DMS79 treated with DMSO at 0.1 percent for 48 hours (cell line): Measurements from ENCODE around the gene CHST8.

Experiments used
- DNase-seq: peaks from one replicate; lab custom pipeline; 2025; lab: John Stamatoyannopoulos, UW

The CHST8 gene

DNA sequence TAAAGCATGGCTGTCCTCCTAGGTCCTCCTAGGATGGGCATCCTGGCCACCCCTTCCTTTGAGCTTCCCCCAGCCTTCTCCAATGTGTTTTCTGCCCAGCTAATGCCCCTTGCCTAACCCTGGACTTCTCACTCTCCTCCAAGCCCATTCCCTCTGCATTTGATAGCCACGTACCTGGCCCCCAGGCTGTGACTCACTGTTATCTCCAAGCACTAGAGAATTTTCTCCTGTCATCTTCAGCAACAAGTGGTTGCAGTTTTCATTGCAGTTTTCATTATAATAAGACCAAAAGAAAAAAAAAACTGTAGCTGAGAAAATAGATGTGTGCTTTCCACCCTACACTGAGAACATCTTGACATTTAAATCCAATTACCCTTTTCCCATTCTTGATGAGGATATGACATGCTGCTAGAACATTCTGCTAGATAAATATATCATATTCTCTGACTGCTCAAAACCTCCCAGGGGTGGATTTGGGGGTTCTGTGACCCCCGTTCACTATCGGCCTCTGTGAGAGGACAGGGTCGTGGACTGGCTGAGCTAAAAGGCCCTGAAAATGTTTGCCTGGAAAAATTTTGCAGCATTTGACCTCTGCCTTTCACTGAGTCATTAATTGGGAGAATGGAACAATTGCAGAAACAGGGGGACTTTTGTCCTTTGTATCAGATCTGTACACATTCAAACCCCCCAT, 116.1 kb downstream of the CHST8 start:
- no peak for DNase-seq

DNA sequence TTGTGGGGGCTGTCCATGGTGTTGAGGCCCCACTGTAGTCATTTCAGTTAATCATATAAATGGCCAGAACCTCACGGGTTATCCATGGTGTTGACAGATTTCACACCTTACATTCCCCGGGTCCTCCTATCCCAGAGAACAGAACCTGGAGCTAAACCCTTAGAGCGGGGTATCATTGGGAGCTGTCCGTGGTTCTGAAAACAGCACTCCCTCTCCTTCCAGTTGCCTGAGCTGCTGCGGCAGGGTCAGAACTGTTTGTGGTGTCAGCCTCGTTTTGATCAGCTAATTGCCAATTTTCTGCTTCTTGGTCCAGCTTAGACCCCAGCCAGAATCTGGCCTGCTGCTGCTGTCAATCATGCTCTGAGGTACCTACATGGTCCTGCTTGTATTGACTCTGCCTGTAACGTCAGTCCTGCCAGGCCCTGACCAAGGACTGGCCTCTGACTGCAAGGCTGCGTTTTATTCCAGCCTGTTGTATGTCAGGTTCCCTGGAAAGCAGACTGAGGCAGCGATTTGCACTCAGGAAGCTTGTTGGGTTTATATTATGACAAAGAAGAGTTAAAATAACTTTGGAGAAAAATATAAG, 119.2 kb downstream of the CHST8 start:
- DNase-seq, result no peak

DNA sequence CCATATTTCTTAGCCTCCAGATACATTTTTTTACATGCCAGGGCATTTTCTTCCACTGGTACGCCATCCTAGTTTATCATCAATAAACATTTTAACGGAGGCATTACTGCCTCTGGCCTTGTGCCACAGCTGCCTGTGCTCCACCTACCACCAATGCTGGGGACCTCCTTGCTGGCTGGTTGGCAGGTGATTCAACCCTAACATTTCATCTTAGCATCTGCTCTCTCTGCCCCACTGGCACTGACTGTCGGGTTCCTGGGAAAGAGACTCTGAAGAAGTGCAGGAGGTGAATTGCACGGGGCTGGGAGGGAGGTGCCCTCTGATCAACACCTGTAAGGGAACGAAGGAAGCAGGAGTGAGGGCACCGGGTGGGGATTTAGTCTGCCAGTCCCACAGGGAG, 123.5 kb downstream of the CHST8 start:
- peak; percentile 33 for DNase-seq

DNA sequence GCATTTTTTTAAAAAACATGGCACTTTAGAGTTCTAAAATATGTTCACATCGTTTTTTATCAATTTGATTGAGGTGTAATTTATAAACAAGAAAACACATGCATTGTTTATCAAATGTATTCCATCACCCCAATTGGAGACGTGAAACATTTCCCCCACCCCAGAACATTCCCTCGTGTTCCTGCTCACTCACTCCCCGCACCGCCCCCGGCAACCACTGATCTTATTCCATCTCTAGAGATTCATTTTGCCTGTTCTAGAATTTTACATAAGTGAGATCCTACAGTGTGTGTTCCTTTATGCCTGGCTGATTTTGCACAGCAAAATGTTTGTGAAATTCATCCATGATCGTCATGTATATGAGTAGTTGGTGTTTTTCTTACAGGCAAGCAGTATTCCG, 124.4 kb downstream of the CHST8 start:
- DNase-seq, result no peak

DNA sequence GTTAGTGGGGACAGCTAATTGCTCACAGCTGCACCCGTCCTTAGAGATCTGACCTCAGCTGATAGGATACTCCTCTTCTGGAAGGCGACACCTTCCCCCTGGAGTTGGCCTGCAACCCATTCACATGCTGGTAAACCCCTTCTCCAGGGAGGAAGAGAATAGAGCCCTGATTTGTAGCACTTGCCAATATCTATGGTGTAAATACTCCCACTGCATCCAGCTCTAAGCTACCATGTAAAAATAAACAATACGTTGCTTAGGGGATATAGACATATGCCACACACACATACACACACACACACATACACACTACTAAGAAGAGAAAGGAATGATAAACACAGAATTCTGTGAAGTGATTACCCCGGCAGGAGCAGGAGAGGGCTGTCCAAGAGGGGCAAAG, 125.5 kb downstream of the CHST8 start:
- DNase-seq, result no peak

DNA sequence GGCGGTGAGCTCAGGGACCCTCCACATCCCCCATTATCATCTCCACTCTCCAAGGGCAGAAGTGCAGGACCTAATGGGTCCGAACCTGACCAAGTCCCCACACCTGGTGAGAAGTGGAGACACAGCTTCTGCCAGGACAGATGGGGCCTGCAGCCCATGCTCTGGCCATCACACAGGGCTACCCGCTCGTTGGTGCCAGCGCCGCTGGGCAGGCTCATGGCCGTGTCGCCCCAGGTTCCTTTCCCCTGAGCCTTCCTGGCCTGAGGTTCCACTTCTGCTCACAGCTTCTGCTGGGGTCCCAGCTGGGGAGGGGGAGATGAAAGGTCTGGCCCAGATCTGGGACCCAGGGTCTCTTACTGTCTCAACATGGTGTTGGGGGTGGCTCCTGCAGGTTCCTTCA, 126.5 kb downstream of the CHST8 start:
- no peak for DNase-seq

DNA sequence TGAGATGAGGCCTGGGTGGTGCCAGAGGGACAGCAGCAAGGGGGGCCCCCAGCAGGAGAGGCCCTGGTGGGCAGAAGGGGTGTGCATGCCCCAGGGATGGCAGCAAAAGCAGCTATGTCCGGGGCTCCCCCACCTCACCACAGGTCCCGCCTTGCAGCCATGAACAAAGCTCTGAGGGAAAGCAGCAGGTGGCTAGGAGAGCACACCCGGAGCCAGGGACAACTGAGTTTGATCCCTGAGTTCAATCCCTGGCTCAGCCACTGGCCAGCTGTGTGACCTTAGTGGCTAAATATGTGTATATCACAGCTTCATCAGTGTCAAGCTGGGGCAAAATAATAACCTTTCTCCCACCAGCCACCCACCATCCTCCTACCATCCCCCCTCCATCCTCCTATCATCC, 127.3 kb downstream of the CHST8 start:
- DNase-seq, result no peak

DNA sequence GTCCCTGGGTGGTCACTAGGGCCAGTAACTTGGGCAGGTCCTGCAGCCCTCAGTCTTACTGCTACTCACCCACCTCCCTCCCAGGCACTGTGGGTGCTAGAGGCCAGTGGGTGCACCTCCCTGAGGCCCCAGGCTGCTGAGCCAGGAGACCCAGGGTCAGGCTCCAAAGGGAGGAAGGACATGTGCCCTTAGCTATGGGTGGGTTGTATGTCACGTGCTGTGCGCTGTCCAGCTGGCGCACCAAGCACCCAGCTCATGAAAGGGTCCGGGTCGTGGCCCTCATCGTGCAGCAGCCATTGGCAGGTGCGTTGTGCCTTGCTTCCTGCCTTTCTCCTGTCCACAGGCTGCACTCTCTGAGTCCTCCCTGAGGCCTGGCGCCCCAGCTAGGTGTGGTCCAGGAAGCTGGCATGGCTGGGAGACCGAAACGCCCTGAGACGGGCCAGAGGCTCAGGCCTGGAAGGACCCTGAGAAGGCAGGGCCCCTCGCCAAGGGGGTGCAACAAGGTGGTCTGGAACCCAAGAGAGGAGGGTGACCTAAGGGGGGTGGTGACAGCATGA, 127.9 kb downstream of the CHST8 start:
- no peak for DNase-seq

DNA sequence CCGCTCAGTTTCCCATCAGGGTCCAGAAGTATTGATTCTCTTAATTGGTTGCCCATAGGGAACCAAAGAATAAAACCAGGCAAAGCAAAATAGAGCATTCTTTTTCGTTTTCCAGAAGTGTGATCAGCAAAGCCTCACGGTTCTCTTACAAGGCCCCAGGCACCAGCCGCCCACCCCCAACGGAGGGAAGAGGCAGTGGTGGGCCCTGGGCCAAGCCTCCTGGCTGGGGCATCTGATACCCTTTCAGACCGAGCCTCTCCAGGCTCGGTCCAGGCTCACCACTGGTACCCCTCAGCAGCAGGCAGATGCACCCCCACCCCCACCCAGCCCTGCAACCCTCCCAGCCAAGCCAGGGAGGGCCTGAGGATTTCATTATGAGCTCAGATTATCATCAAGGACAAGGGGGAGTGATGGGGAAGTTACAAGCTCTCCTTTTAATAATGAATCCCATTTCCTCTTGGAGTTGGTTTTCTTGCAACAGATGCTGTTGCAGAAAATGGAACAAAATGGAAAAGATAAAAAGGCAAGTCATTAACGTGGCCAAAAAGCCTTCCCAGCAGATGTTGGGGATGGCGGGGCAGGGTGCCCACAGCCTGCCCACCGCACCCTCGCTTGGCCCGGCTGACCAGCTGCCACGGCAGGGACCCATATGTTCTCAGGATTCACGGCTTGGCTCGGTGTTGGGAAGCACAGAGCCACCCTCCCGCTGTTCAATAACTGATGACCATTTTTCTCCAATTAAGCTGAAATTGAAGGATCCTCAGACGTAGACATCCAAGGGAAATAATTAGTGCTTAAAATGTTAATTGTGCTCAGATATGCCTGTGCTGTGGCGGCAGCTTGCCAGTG, 129.1 kb downstream of the CHST8 start:
- no peak for DNase-seq

DNA sequence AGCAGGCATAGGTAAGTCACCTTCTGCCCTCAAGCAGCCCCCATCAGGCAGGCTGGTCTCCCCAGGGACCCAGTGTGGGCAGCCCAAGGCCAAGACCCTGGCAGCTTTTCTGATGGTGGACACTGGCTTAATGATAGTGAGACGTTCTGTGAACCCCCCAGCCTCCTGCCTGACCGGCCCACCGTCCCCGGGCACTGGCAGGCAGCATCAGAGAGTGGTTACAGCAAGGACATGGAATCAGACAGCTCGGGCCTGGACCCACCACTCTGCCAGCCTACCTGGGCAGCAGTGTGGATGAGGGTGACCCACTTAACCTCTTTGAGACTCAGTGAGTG, 129.7 kb downstream of the CHST8 start:
- DNase-seq, result no peak

DNA sequence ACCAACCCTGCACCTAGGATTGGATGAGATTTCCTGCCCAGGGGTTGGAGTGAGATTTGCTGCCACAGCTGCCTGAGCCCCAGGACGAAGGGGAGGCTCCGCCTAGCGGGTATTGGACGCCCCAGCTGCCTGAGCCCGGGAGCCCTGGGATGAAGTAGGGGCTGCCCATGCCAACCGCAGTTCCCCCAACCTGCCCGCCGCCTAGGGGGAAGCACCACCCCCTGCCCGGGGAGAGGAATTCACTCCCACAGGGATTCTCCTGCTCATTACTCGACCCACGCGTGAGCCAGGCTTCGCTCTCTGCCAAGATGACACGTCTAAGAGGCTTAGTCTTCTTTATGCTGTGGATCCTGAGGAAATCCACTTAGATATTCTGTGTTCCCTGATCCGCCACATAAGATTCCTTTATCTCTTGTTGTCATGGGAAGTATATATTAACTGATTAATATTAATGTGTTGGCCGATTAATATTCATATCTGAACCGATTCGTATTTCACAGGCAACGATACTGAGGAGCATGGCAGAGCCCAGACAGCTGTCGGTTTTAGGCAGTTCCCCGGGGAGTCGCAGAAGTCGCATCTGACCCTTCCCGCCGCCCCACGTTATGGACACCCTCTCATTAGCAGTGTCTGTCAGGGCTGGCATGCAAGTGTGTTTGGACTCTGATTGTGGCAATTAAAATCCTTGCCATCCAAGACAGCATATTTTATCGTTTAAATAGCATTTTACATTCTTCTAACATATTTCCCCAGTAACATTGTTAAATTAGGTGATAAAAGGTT, 130.5 kb downstream of the CHST8 start:
- no peak for DNase-seq

DNA sequence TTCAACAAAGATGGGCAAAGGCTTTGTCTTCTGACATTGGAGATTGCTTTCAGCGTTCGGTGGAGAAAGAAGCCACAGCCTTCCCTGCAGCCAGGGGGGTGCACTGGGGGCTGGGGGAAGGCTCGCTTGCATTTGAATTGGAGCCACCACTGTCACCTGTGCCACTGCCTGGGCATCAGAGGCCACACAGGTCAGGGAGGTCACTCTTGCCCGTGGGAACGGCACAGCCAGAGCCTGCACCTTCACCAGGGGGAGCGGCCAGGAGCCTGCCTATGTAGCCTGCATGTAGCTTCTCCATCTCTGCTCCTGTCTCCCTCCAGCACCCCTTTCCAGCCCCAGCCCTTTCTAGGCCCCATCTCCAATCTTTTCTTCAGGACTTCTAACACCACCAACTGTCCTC, 131.2 kb downstream of the CHST8 start:
- DNase-seq, result no peak

DNA sequence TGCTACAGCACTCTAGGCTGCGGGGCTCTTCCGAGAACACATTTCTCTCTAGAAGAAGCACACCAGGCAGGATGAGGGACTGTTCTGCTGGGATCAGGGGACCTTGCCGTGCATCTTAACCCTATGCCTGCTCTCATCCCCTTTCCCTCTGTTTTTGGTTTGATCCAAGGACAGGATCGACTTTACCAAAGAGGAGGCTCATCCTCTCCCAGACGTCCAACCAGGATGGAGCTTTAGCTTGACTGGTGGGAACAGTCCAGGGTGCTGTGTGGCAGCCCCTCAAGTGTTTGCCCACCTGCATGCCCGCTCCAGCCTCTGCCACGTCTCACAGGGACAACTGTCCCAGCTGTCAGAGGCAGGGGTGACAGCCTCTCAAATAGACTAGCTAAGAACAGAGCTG, 132.6 kb downstream of the CHST8 start:
- DNase-seq, result no peak

DNA sequence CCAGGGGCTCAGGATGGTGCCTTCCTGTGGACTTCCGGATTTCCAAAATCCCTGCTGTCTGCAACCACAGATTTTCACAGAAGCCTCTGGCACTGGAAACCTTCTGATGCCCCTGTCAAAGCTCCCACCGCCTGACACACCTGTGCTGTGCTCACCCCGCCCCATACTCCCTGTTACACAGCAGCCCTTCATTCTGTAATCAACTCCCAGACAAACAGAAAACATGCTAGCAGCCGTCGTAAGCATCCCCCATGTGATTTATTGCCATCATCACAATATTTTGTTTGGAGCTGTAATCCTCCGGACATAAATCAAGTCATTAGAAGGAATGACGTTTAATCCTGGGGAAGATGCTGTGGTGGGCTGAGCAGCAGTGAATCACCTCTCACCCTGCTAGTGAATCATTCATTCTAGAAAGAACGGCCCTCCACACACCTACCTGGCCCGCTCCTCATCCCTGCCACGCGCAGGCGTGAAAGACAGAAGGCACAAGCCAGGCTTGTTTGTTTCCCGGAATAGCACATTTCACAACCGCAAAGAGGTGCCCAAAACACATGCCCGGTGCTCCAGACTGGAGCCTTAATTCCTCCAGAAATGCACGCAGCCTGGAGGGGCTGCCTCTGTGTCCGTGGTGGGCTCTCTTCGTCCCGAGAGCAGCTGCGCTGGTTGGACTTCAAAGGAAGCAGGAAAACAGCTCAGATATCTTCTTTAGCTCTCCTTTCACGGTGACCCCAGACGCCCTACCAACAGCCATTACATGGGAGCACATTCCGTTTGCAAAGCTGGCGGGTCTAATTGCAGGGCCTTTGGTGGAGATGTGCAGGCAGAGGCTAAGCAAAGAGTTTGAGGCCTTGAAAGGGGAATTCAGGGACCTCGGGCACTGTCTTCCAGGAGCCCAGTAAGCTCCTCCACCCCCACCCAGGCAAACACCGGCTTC, 133.6 kb downstream of the CHST8 start:
- DNase-seq, result no peak

DNA sequence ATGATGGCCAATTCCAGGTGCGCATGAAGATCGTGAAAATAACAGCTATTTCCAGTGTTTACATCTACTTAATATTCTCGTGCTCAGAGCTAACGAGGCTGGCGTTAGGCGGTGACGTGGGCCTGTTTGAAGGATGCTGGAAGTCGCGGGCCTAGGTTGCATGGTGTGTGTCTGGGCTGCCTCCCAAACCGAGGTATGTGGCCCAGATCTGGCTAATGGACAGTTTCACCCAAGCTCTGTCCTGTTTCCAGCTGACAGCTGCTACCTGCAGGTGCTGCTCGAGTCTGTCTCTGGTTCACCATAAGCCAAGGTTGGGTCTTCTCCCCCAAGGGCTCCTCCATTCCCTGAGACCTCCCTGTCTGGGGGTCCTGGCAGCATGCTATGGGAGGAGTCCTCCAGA, 134.4 kb downstream of the CHST8 start:
- no peak for DNase-seq

DNA sequence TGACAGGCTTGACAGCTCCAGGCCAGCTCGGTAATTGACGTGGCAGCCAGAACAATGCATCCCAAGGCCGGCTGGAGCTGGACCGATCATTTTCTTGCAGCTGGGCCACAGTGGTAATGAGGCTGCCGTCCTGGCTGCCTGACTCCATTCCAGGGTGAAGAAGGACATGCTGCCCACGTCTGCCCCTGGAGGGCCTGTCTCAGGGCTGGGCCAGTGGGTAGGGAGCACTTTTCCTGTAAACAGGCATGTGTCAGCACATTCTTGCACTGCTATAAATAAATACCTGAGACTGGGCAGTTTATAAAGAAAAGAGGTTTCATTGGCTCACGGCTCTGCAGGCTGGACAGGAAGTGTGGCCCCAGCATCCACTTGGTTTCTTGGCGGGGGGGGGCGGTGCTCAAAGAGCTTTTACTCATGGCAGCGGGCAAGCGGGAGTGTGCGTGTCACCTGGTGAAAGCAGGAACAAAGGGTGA, 136.8 kb downstream of the CHST8 start:
- no peak for DNase-seq

DNA sequence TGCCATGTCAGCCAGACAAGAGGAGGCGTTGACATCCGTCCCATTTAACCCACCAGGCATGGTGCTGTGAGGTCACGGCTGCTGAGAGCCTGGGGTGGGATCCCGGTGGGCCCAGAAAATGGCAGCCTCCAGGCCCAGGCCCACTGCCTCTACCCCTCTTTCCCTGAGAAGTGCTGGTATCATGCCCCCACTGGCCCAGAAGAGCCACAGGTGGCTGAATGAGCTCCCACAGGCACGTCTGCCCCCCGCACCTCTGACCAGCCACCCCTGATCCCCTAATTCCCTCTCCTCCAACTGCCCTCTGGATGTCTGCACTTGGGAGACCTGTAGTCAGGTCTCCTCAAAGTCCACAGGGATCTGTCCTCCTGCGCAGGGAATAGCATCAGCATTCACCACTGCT, 137.6 kb downstream of the CHST8 start:
- DNase-seq, result no peak

DNA sequence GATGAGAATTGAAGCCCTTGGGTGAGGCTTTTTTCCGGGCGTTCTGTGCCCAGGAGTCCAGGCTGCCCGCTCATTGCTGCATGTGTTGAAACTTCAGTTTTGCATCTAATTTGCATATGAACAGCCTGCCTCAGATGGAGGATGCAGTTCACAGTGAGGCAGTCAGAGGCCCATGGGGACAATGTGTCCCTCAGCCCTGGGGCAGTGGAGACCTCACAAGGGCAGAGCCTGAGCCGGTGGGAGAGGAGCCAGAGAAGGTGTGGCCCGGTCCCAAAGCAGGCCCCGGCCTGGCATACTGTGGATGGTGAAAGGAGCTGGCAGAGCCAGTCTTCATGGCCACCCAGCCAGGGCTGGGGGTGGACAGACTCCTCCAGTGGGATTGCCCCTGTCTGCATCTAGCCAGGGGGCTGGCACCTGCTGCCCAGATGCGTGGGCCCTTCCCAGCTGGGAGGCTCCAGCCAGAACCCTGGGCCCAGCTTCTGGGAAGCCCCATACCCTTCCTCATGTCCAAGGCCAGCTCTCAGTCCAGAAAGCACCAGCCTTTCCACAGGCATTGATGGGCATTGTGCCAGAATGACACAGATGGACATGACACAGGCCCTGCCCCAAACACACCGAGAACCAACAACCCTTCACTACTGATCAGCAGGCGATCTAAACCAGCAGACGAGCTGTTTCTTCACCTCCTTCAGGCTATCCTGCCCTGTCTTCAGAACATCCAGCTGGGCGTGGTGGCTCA, 142.0 kb downstream of the CHST8 start:
- no peak for DNase-seq

DNA sequence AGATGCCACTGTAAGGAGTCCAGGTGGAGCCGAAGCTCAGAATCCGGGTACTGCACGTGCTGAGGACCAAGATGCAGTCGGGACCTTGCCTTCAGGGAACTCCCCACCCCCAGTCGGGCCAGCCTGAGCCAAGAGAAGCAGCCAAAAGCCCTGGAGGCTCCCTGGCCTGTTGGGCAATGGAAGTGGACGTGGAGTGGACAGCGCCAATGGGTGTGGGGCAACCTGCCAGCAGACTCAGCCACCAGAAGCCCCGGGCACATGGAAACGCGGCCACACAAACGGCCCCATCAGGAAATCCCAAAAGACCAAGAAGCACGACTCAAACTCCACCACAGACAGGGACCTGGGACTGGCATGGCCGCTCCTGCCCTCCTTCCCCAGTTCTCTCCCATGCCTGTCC, 144.9 kb downstream of the CHST8 start:
- no peak for DNase-seq

DNA sequence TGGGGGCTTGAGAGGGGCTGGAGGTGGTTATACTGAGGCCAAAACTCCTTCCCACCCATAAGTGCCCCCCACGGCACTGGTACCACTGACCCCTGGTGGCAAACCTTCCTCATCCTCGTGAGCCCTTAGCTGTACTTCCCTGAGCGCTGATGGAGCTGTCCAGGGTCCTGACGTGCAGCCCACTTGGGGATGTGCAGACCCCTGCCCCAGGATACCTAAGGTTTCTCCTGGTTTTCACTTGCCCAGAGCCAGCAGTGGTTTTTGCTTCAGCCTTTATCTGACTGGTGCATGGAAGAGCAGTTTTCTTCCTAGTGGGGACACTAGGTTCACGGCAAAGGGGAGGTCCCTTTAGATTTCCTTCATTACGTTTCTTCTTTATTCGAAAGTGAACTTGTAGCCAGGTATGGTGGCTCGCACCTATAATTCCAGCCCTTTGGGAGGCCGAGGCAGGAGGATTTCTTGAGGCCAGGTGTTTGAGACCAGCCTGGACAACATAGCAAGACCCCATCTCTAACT, 146.2 kb downstream of the CHST8 start:
- DNase-seq, result no peak
